ENCODE measurements around the gene CCNDBP1. TPM values are rescaled to one million over a fixed set of nuclear protein-coding genes. Genes with fewer than 3 reads are reported as not detected.

Gene CCNDBP1
- total and polyA plus RNA-seq, 4 donors = 60.7 to 90.3 (median 75.7) TPM

- 75 to 81% methylated on average over 9 of the region's 9 CpGs for WGBS, 2 donors
- Histone ChIP-seq H3K4me1 (ENCODE audit: control insufficient read depth in 1 of 2, insufficient read depth in 2 of 2, low read length in 2 of 2) (no peaks in the 10 kb centered on the region), H3K9me3 (ENCODE audit: control insufficient read depth, low read length) (no peaks in the 10 kb centered on the region), H3K27me3 (ENCODE audit: control insufficient read depth in 1 of 2, insufficient read depth in 2 of 2, low read length in 1 of 2) (no peaks in the 10 kb centered on the region), H3K36me3 (ENCODE audit: control insufficient read depth in 1 of 2, insufficient read depth in 2 of 2, low read length in 1 of 2) (no peaks in the 10 kb centered on the region), H3K4me3 (ENCODE audit: low read length in 2 of 2) (no peak overlapping the region), H3K27ac (ENCODE audit: low read depth in 1 of 2, low read length in 2 of 2) (no peak overlapping the region)
- intact Hi-C loops (cut with DNase I) = no loop called here
- ATAC-seq (ENCODE audit: low FRiP score) = no peak
- DNase-seq = no peak
Measured at GRCh38 chr15:43210807-43211206, 25.6 kb downstream of the CCNDBP1 start.

GRCh38 chr15:43211224-43211735 is 26.1 kb downstream of the CCNDBP1 start:
- ATAC-seq (ENCODE audit: low FRiP score) (no peak), DNase-seq (no peak)
- H3K27me3 ChIP-seq (ENCODE audit: control insufficient read depth in 1 of 2, insufficient read depth in 2 of 2, low read length in 1 of 2) = no peaks in the 10 kb centered on the region
- no peaks in the 10 kb centered on the region for H3K4me1 ChIP-seq (ENCODE audit: control insufficient read depth in 1 of 2, insufficient read depth in 2 of 2, low read length in 2 of 2)
- no peak overlapping the region for H3K4me3 ChIP-seq (ENCODE audit: low read length in 2 of 2)
- intact Hi-C loops (cut with DNase I) = no loop called here
- no peaks in the 10 kb centered on the region for H3K36me3 ChIP-seq (ENCODE audit: control insufficient read depth in 1 of 2, insufficient read depth in 2 of 2, low read length in 1 of 2)
- no peak overlapping the region for H3K27ac ChIP-seq (ENCODE audit: low read depth in 1 of 2, low read length in 2 of 2)
- no peaks in the 10 kb centered on the region for H3K9me3 ChIP-seq (ENCODE audit: control insufficient read depth, low read length)
- 87 to 89% methylated on average over 4 of the region's 4 CpGs for WGBS, 2 donors

- no peaks in the 10 kb centered on the region for H3K36me3 ChIP-seq (ENCODE audit: control insufficient read depth in 1 of 2, insufficient read depth in 2 of 2, low read length in 1 of 2)
- WGBS, 2 donors = 80 to 83% methylated on average over 8 of the region's 8 CpGs
- no peaks in the 10 kb centered on the region for H3K9me3 ChIP-seq (ENCODE audit: control insufficient read depth, low read length)
- H3K4me3 ChIP-seq (ENCODE audit: low read length in 2 of 2) = no peak overlapping the region
- no peaks in the 10 kb centered on the region for H3K4me1 ChIP-seq (ENCODE audit: control insufficient read depth in 1 of 2, insufficient read depth in 2 of 2, low read length in 2 of 2)
- H3K27me3 ChIP-seq (ENCODE audit: control insufficient read depth in 1 of 2, insufficient read depth in 2 of 2, low read length in 1 of 2) = no peaks in the 10 kb centered on the region
- DNase-seq = no peak
- no peak overlapping the region for H3K27ac ChIP-seq (ENCODE audit: low read depth in 1 of 2, low read length in 2 of 2)
- ATAC-seq (ENCODE audit: low FRiP score) = no peak
- intact Hi-C loops (cut with DNase I) = no loop called here
Measured at GRCh38 chr15:43212299-43212698, 27.1 kb downstream of the CCNDBP1 start.

GRCh38 chr15:43212951-43213350 is 27.7 kb downstream of the CCNDBP1 start:
- Histone ChIP-seq H3K9me3 (ENCODE audit: control insufficient read depth, low read length) (no peaks in the 10 kb centered on the region), H3K27me3 (ENCODE audit: control insufficient read depth in 1 of 2, insufficient read depth in 2 of 2, low read length in 1 of 2) (no peaks in the 10 kb centered on the region), H3K4me1 (ENCODE audit: control insufficient read depth in 1 of 2, insufficient read depth in 2 of 2, low read length in 2 of 2) (no peaks in the 10 kb centered on the region), H3K36me3 (ENCODE audit: control insufficient read depth in 1 of 2, insufficient read depth in 2 of 2, low read length in 1 of 2) (no peaks in the 10 kb centered on the region), H3K27ac (ENCODE audit: low read depth in 1 of 2, low read length in 2 of 2) (no peak overlapping the region), H3K4me3 (ENCODE audit: low read length in 2 of 2) (no peak overlapping the region)
- intact Hi-C loops (cut with DNase I) = no loop called here
- ATAC-seq (ENCODE audit: low FRiP score) (no peak), DNase-seq (no peak)

- Histone ChIP-seq H3K27ac (ENCODE audit: low read depth in 1 of 2, low read length in 2 of 2) (no peak overlapping the region), H3K27me3 (ENCODE audit: control insufficient read depth in 1 of 2, insufficient read depth in 2 of 2, low read length in 1 of 2) (no peaks in the 10 kb centered on the region), H3K9me3 (ENCODE audit: control insufficient read depth, low read length) (no peaks in the 10 kb centered on the region), H3K4me1 (ENCODE audit: control insufficient read depth in 1 of 2, insufficient read depth in 2 of 2, low read length in 2 of 2) (no peaks in the 10 kb centered on the region), H3K36me3 (ENCODE audit: control insufficient read depth in 1 of 2, insufficient read depth in 2 of 2, low read length in 1 of 2) (no peaks in the 10 kb centered on the region), H3K4me3 (ENCODE audit: low read length in 2 of 2) (no peak overlapping the region)
- ATAC-seq (ENCODE audit: low FRiP score) (no peak), DNase-seq (no peak)
- WGBS, 2 donors = 86 to 89% methylated on average over 5 of the region's 5 CpGs
- intact Hi-C loops (cut with DNase I) = no loop called here
Measured at GRCh38 chr15:43213466-43213865, 28.3 kb downstream of the CCNDBP1 start.

- no peak for ATAC-seq (ENCODE audit: low FRiP score)
- Histone ChIP-seq H3K36me3 (ENCODE audit: control insufficient read depth in 1 of 2, insufficient read depth in 2 of 2, low read length in 1 of 2) (no peaks in the 10 kb centered on the region), H3K4me3 (ENCODE audit: low read length in 2 of 2) (no peak overlapping the region), H3K4me1 (ENCODE audit: control insufficient read depth in 1 of 2, insufficient read depth in 2 of 2, low read length in 2 of 2) (no peaks in the 10 kb centered on the region), H3K27ac (ENCODE audit: low read depth in 1 of 2, low read length in 2 of 2) (no peak overlapping the region), H3K27me3 (ENCODE audit: control insufficient read depth in 1 of 2, insufficient read depth in 2 of 2, low read length in 1 of 2) (no peaks in the 10 kb centered on the region), H3K9me3 (ENCODE audit: control insufficient read depth, low read length) (no peaks in the 10 kb centered on the region)
- no peak for DNase-seq
- 73 to 76% methylated on average over 8 of the region's 8 CpGs for WGBS, 2 donors
- intact Hi-C loops (cut with DNase I) = no loop called here
Measured at GRCh38 chr15:43214169-43214568, 29.0 kb downstream of the CCNDBP1 start.

- no peak for ATAC-seq (ENCODE audit: low FRiP score)
- Histone ChIP-seq H3K27me3 (ENCODE audit: control insufficient read depth in 1 of 2, insufficient read depth in 2 of 2, low read length in 1 of 2) (no peaks in the 10 kb centered on the region), H3K9me3 (ENCODE audit: control insufficient read depth, low read length) (no peaks in the 10 kb centered on the region), H3K4me3 (ENCODE audit: low read length in 2 of 2) (no peak overlapping the region), H3K27ac (ENCODE audit: low read depth in 1 of 2, low read length in 2 of 2) (no peak overlapping the region), H3K4me1 (ENCODE audit: control insufficient read depth in 1 of 2, insufficient read depth in 2 of 2, low read length in 2 of 2) (no peaks in the 10 kb centered on the region), H3K36me3 (ENCODE audit: control insufficient read depth in 1 of 2, insufficient read depth in 2 of 2, low read length in 1 of 2) (no peaks in the 10 kb centered on the region)
- WGBS, 2 donors = 80 to 85% methylated on average over 6 of the region's 6 CpGs
- intact Hi-C loops (cut with DNase I) = no loop called here
- DNase-seq = no peak
Measured at GRCh38 chr15:43214592-43215295, 29.5 kb downstream of the CCNDBP1 start.

- WGBS, 2 donors = 82 to 83% methylated on average over 7 of the region's 7 CpGs
Measured at GRCh38 chr15:43215961-43216360, 30.8 kb downstream of the CCNDBP1 start.

GRCh38 chr15:43218908-43219706 is 33.9 kb downstream of the CCNDBP1 start:
- no peak for DNase-seq
- intact Hi-C loops (cut with DNase I) = no loop called here

More at GRCh38 chr15:43215961-43216360, 30.8 kb downstream of the CCNDBP1 start:
- Histone ChIP-seq H3K4me1 (ENCODE audit: control insufficient read depth in 1 of 2, insufficient read depth in 2 of 2, low read length in 2 of 2) (no peaks in the 10 kb centered on the region), H3K9me3 (ENCODE audit: control insufficient read depth, low read length) (no peaks in the 10 kb centered on the region), H3K27ac (ENCODE audit: low read depth in 1 of 2, low read length in 2 of 2) (no peak overlapping the region), H3K27me3 (ENCODE audit: control insufficient read depth in 1 of 2, insufficient read depth in 2 of 2, low read length in 1 of 2) (no peaks in the 10 kb centered on the region), H3K4me3 (ENCODE audit: low read length in 2 of 2) (no peak overlapping the region), H3K36me3 (ENCODE audit: control insufficient read depth in 1 of 2, insufficient read depth in 2 of 2, low read length in 1 of 2) (no peaks in the 10 kb centered on the region)
- DNase-seq (no peak), ATAC-seq (ENCODE audit: low FRiP score) (no peak)
- intact Hi-C loops (cut with DNase I) = no loop called here

More at GRCh38 chr15:43218908-43219706, 33.9 kb downstream of the CCNDBP1 start:
- Histone ChIP-seq H3K27me3 (ENCODE audit: control insufficient read depth in 1 of 2, insufficient read depth in 2 of 2, low read length in 1 of 2) (no peaks in the 10 kb centered on the region), H3K27ac (ENCODE audit: low read depth in 1 of 2, low read length in 2 of 2) (no peak overlapping the region), H3K4me3 (ENCODE audit: low read length in 2 of 2) (no peak overlapping the region), H3K36me3 (ENCODE audit: control insufficient read depth in 1 of 2, insufficient read depth in 2 of 2, low read length in 1 of 2) (no peaks in the 10 kb centered on the region), H3K9me3 (ENCODE audit: control insufficient read depth, low read length) (no peaks in the 10 kb centered on the region), H3K4me1 (ENCODE audit: control insufficient read depth in 1 of 2, insufficient read depth in 2 of 2, low read length in 2 of 2) (no peaks in the 10 kb centered on the region)
- WGBS, 2 donors = 50 to 53% methylated on average over 13 of the region's 13 CpGs
- no peak for ATAC-seq (ENCODE audit: low FRiP score)

All from aorta (tissue), 5 donors.